Uterus (tissue), 4 donors: ENCODE results near the gene WSCD2. TPM values are rescaled to one million over a fixed set of nuclear protein-coding genes. Genes with fewer than 3 reads are reported as not detected.
A peak's percentile ranks its signal among the peaks of the same experiment; 100 is the strongest.

Experiments used
- DNase-seq, 2 donors: peaks; one replicate each; pipeline ENCODE4 v3.0.0-alpha.2; 2019 to 2020
- H3K27ac ChIP-seq, 2 donors: fragments of 200-600 bp; sonication (generic); 1 replicate in 1 of 2; 2 replicates in 1 of 2; pipeline ENCODE4 v1.5.1; 2016 to 2018
- H3K27me3 ChIP-seq, 2 donors: fragments of 200-600 bp; sonication (generic); one replicate each; pipeline ENCODE4 v1.5.1; 2018 to 2019; ENCODE audit warnings: control low read depth in 1 of 2
- H3K36me3 ChIP-seq, 2 donors: fragments of 200-600 bp; sonication (generic); one replicate each; pipeline ENCODE4 v1.5.1; 2019; ENCODE audit warnings: control low read depth in 1 of 2
- H3K4me1 ChIP-seq, 2 donors: fragments of 200-600 bp; sonication (generic); one replicate each; pipeline ENCODE4 v1.5.1; 2018 to 2019; ENCODE audit warnings: control low read depth in 1 of 2
- H3K4me3 ChIP-seq, 2 donors: fragments of 200-600 bp; sonication (generic); 1 replicate in 1 of 2; 2 replicates in 1 of 2; pipeline ENCODE4 v1.5.1; 2018 to 2019; ENCODE audit warnings: mild to moderate bottlenecking in 1 of 2
- H3K9me3 ChIP-seq, 2 donors: fragments of 200-600 bp; sonication (generic); one replicate each; pipeline ENCODE4 v1.5.1; 2019; ENCODE audit warnings: control low read depth in 1 of 2
- CTCF ChIP-seq, 4 experiments: fragments of 200-600 bp in 2 of 4; fragments of 450-650 bp in 2 of 4; sonication (generic) in 2 of 4; IDR thresholded peaks; one replicate each; pipeline ENCODE4 v1.5.1; 2016 to 2019; ENCODE audit warnings: antibody characterized with exemption in 4 of 4, mild to moderate bottlenecking in 2 of 4, moderate library complexity in 1 of 4
- POLR2A ChIP-seq, 2 donors: fragments of 450-650 bp; IDR thresholded peaks; one replicate each; pipeline ENCODE4 v1.6.1; 2016; ENCODE audit warnings: antibody characterized with exemption in 2 of 2, mild to moderate bottlenecking in 1 of 2, moderate library complexity in 1 of 2
- intact Hi-C: fragments of 100-400 bp; cut with DNase I; formaldehyde crosslinking; loops from one replicate; pipeline ENCODE4 v1.15.1; 2023; ENCODE audit warnings: low total_unique reads
- total RNA-seq, 4 donors: library from RNA; depleted of rRNA in 3 of 4; stranded (reverse); fragments of >200 nt in 3 of 4; gene quantifications; one replicate each; pipeline versions ENCODE4 v1.1.0 to v1.2.4, GENCODE V29; 2014 to 2023
- donor health status: DM: yes; HTN: yes; CAD: no.

WSCD2 gene
- total RNA-seq, 4 donors from 2014 or later: 3.3 to 65.3 (median 17.2) TPM

- no peaks in the 10 kb centered on the region for H3K36me3 ChIP-seq
- no peak overlapping the region for H3K27ac ChIP-seq
- H3K27me3 ChIP-seq: no peaks in the 10 kb centered on the region
- no peak overlapping the region for H3K4me3 ChIP-seq
- no peaks in the 10 kb centered on the region for H3K4me1 ChIP-seq
- TF ChIP-seq POLR2A (IDR thresholded peaks at IDR 0.05) (no peak), CTCF (IDR thresholded peaks at IDR 0.05) (no peak)
- intact Hi-C loops: no loop called here
- DNase-seq: no peak
- H3K9me3 ChIP-seq: no peaks in the 10 kb centered on the region
Measured at GRCh38 chr12:108187831-108188230, 58.7 kb downstream of the WSCD2 start.

GRCh38 chr12:108190529-108190928, 61.4 kb downstream of the WSCD2 start:
- Histone ChIP-seq H3K36me3 (no peaks in the 10 kb centered on the region), H3K27ac (peak overlapping the region; percentile 59 to 72), H3K9me3 (no peaks in the 10 kb centered on the region), H3K4me3 (no peak overlapping the region), H3K4me1 (no peaks in the 10 kb centered on the region), H3K27me3 (no peaks in the 10 kb centered on the region)
- peak; percentile 36 to 51 for DNase-seq
- intact Hi-C loops: loop anchor here (5.0 kb wide), 1 partner anchor 93 kb away; no protein-coding TSS in a partner anchor
- TF ChIP-seq CTCF (IDR thresholded peaks at IDR 0.05) (peak in 1 of 4 experiments; percentile 26), POLR2A (IDR thresholded peaks at IDR 0.05) (no peak)

GRCh38 chr12:108191086-108191485, 62.0 kb downstream of the WSCD2 start:
- TF ChIP-seq CTCF (IDR thresholded peaks at IDR 0.05): no peak
- TF ChIP-seq POLR2A (IDR thresholded peaks at IDR 0.05): no peak
- Histone ChIP-seq H3K4me3 (no peak overlapping the region), H3K27me3 (no peaks in the 10 kb centered on the region), H3K36me3 (no peaks in the 10 kb centered on the region), H3K9me3 (no peaks in the 10 kb centered on the region), H3K27ac (peak overlapping the region; percentile 59 to 72), H3K4me1 (no peaks in the 10 kb centered on the region)
- intact Hi-C loops: loop anchor here (5.0 kb wide), 1 partner anchor 94 kb away; no protein-coding TSS in a partner anchor
- DNase-seq: no peak

GRCh38 chr12:108191938-108192337, 62.9 kb downstream of the WSCD2 start:
- Histone ChIP-seq H3K36me3 (no peaks in the 10 kb centered on the region), H3K9me3 (no peaks in the 10 kb centered on the region), H3K4me1 (no peaks in the 10 kb centered on the region), H3K4me3 (no peak overlapping the region), H3K27ac (no peak overlapping the region), H3K27me3 (no peaks in the 10 kb centered on the region)
- no peak for DNase-seq
- TF ChIP-seq CTCF (IDR thresholded peaks at IDR 0.05): no peak
- no peak for TF ChIP-seq POLR2A (IDR thresholded peaks at IDR 0.05)
- intact Hi-C loops: loop anchor here (5.0 kb wide), 1 partner anchor 95 kb away; no protein-coding TSS in a partner anchor

GRCh38 chr12:108193493-108193892, 64.4 kb downstream of the WSCD2 start:
- Histone ChIP-seq H3K27ac (no peak overlapping the region), H3K27me3 (no peaks in the 10 kb centered on the region), H3K36me3 (no peaks in the 10 kb centered on the region), H3K9me3 (no peaks in the 10 kb centered on the region), H3K4me3 (no peak overlapping the region), H3K4me1 (no peaks in the 10 kb centered on the region)
- DNase-seq: no peak
- TF ChIP-seq POLR2A (IDR thresholded peaks at IDR 0.05) (no peak), CTCF (IDR thresholded peaks at IDR 0.05) (no peak)
- intact Hi-C loops: loop anchor here (5.0 kb wide), 1 partner anchor 96 kb away; no protein-coding TSS in a partner anchor
